Measurements from ENCODE around the gene C6orf89.
"Not testable (repeated sequence)": the region's sequence is repeated elsewhere in the genome, so short reads cannot be mapped to it uniquely, and the experiment has no call there.

DNA sequence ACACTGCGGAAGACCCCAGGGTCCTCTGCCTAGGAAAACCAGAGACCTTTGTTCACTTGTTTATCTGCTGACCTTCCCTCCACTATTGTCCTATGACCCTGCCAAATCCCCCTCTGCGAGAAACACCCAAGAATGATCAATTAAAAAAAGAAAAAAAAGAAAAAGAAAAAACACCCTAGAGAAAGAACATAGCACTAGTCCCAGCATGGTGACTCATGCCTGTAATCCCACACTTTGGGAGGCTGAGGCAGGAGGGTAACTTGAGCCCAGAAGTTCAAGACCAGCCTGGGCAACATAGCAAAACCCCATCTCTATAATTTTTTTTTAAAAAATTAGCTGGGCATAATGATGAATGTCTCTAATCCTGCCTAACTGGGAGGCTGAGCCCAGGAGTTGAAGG, 56.6 kb downstream of the C6orf89 start:
- TF ChIP-seq, protein P1, sequence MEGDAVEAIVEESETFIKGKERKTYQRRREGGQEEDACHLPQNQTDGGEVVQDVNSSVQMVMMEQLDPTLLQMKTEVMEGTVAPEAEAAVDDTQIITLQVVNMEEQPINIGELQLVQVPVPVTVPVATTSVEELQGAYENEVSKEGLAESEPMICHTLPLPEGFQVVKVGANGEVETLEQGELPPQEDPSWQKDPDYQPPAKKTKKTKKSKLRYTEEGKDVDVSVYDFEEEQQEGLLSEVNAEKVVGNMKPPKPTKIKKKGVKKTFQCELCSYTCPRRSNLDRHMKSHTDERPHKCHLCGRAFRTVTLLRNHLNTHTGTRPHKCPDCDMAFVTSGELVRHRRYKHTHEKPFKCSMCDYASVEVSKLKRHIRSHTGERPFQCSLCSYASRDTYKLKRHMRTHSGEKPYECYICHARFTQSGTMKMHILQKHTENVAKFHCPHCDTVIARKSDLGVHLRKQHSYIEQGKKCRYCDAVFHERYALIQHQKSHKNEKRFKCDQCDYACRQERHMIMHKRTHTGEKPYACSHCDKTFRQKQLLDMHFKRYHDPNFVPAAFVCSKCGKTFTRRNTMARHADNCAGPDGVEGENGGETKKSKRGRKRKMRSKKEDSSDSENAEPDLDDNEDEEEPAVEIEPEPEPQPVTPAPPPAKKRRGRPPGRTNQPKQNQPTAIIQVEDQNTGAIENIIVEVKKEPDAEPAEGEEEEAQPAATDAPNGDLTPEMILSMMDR (IDR thresholded peaks at IDR 0.05; ENCODE audit: insufficient read depth, low read length) = not testable (repeated sequence)
- not testable (repeated sequence) for TF ChIP-seq POLR2AphosphoS5 (IDR thresholded peaks at IDR 0.05; ENCODE audit: low read depth); GABPA (IDR thresholded peaks at IDR 0.05; ENCODE audit: low read depth); SPI1 (IDR thresholded peaks at IDR 0.05; ENCODE audit: borderline replicate concordance, low read depth)
- TF ChIP-seq, protein P2, sequence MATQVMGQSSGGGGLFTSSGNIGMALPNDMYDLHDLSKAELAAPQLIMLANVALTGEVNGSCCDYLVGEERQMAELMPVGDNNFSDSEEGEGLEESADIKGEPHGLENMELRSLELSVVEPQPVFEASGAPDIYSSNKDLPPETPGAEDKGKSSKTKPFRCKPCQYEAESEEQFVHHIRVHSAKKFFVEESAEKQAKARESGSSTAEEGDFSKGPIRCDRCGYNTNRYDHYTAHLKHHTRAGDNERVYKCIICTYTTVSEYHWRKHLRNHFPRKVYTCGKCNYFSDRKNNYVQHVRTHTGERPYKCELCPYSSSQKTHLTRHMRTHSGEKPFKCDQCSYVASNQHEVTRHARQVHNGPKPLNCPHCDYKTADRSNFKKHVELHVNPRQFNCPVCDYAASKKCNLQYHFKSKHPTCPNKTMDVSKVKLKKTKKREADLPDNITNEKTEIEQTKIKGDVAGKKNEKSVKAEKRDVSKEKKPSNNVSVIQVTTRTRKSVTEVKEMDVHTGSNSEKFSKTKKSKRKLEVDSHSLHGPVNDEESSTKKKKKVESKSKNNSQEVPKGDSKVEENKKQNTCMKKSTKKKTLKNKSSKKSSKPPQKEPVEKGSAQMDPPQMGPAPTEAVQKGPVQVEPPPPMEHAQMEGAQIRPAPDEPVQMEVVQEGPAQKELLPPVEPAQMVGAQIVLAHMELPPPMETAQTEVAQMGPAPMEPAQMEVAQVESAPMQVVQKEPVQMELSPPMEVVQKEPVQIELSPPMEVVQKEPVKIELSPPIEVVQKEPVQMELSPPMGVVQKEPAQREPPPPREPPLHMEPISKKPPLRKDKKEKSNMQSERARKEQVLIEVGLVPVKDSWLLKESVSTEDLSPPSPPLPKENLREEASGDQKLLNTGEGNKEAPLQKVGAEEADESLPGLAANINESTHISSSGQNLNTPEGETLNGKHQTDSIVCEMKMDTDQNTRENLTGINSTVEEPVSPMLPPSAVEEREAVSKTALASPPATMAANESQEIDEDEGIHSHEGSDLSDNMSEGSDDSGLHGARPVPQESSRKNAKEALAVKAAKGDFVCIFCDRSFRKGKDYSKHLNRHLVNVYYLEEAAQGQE (IDR thresholded peaks at IDR 0.05; ENCODE audit: insufficient replicate concordance, low read depth) = not testable (repeated sequence)

Measured in HL-60 (cell line).